Measurements from ENCODE around the gene LIMS2. TPM values are rescaled to one million over a fixed set of nuclear protein-coding genes. Genes with fewer than 3 reads are reported as not detected.

Gene LIMS2
- polyA plus RNA-seq, 2 of the 4 experiments (the other 2 are of a cell fraction) = 1.2 to 6.1 TPM

DNA sequence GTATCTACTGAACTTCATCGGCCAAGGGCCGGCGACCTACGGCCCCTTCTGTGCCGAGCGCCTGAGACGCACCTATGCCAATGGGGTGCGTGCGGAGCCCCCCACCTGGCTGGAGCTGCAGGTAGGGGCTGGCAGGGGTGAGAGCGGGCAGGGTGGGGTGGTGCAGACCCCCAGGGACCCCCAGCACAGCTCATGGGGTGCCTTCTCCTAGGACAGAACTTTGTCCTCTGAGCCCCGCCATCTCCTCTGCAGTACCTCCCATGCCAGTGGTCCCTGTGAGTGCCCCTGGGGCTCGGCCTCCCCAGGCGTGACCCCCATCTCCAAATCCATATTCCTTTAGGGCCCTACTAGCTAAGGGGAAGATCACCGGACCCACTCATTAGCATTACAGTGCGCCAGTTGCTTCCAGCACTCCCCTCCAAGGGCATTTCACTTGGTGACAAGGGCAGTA lies 53.3 kb downstream of the LIMS2 start:
- WGBS (ENCODE audit: missing lambda C conversion rate) = 83% methylated on average over 14 of the region's 15 CpGs
- FAIRE-seq (no peak), DNase-seq (ENCODE audit: low read depth in 1 of 2, low spot score in 1 of 2) (no peak), ATAC-seq (no peak)
- Histone ChIP-seq H3K4me1 (peaks cover 5% of the 10 kb centered on the region; the same call in 2 of the 3 replicates), H3K4me2 (no peak overlapping the region), H3K9me3 (no peaks in the 10 kb centered on the region), H3K27ac (no peak overlapping the region), H3K4me3 (no peak overlapping the region)
- TF ChIP-seq FOXS1 (CRISPR knock-in tag; IDR thresholded peaks at IDR 0.05) (no peak), RAD21 (conservative IDR thresholded peaks at IDR 0.05 in 1 of 2, IDR thresholded peaks at IDR 0.05 in 1 of 2) (no peak), POLR2A (IDR thresholded peaks at IDR 0.05; ENCODE audit: low read length) (no peak), HES2 (IDR thresholded peaks at IDR 0.05) (no peak), TP53 (CRISPR knock-in tag; IDR thresholded peaks at IDR 0.05) (no peak), HDAC2 (IDR thresholded peaks at IDR 0.05) (no peak), HOXB5 (CRISPR knock-in tag; IDR thresholded peaks at IDR 0.05) (no peak), EHF (CRISPR knock-in tag; IDR thresholded peaks at IDR 0.05) (no peak), KDM1A (IDR thresholded peaks at IDR 0.05; ENCODE audit: low read depth) (no peak), ZC3H11A (IDR thresholded peaks at IDR 0.05) (no peak), CHD2 (IDR thresholded peaks at IDR 0.05; ENCODE audit: low read length, partially characterized antibody) (no peak), TFCP2L1 (CRISPR knock-in tag; IDR thresholded peaks at IDR 0.05) (no peak), SMC3 (IDR thresholded peaks at IDR 0.05) (no peak), MAFK (IDR thresholded peaks at IDR 0.05; ENCODE audit: partially characterized antibody) (no peak), HMGXB4 (CRISPR knock-in tag; IDR thresholded peaks at IDR 0.05; ENCODE audit: borderline replicate concordance) (no peak), HOXA7 (CRISPR knock-in tag; IDR thresholded peaks at IDR 0.05) (no peak), GATA3 (IDR thresholded peaks at IDR 0.05; ENCODE audit: borderline replicate concordance) (no peak), MYC (IDR thresholded peaks at IDR 0.05; ENCODE audit: borderline replicate concordance, low read length) (no peak)
- TF ChIP-seq, protein P1, sequence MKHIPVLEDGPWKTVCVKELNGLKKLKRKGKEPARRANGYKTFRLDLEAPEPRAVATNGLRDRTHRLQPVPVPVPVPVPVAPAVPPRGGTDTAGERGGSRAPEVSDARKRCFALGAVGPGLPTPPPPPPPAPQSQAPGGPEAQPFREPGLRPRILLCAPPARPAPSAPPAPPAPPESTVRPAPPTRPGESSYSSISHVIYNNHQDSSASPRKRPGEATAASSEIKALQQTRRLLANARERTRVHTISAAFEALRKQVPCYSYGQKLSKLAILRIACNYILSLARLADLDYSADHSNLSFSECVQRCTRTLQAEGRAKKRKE (CRISPR knock-in tag; IDR thresholded peaks at IDR 0.05; ENCODE audit: low read depth) = no peak
- POLR2A ChIA-PET = no interaction called here
- CTCF ChIA-PET = interaction anchor here (0.8 to 1.3 kb wide), 2 partner anchors 12 to 28 kb away, joined by 3 read pairs; no protein-coding TSS in a partner anchor

GRCh38 chr2:127620866-127621265 lies 54.5 kb downstream of the LIMS2 start:
- ChIA-PET CTCF (interaction anchor here (0.7 kb wide), 1 partner anchor 139 kb away, joined by 3 read pairs; no protein-coding TSS in a partner anchor), POLR2A (no interaction called here)
- 80% methylated on average over 3 of the region's 3 CpGs for WGBS (ENCODE audit: missing lambda C conversion rate)
- no peak overlapping the region for H3K4me3 ChIP-seq
- no peaks in the 10 kb centered on the region for H3K9me3 ChIP-seq
- DNase-seq (ENCODE audit: low read depth in 1 of 2, low spot score in 1 of 2) (no peak), FAIRE-seq (no peak), ATAC-seq (no peak)
- no peak overlapping the region for H3K27ac ChIP-seq
- peaks cover 5% of the 10 kb centered on the region; the same call in 2 of the 3 replicates for H3K4me1 ChIP-seq
- H3K4me2 ChIP-seq = no peak overlapping the region
- TF ChIP-seq POLR2A (IDR thresholded peaks at IDR 0.05; ENCODE audit: low read length) = no peak
- no peak for TF ChIP-seq HOXB13 (CRISPR knock-in tag; IDR thresholded peaks at IDR 0.05; ENCODE audit: low read depth)
- TF ChIP-seq ZC3H11A (IDR thresholded peaks at IDR 0.05) = no peak
- TF ChIP-seq HEYL (CRISPR knock-in tag; IDR thresholded peaks at IDR 0.05) = no peak
- TF ChIP-seq RCOR1 (IDR thresholded peaks at IDR 0.05; ENCODE audit: low read depth, low read length) = no peak
- no peak for TF ChIP-seq TFCP2L1 (CRISPR knock-in tag; IDR thresholded peaks at IDR 0.05)
- TF ChIP-seq JUNB (IDR thresholded peaks at IDR 0.05) = no peak
